OCI-LY7 (cell line): ENCODE results near the gene UVRAG.

Experiments used
- EZH2phosphoT487 ChIP-seq: fragments of 200-600 bp; sonication (generic); IDR thresholded peaks from 2 replicates; pipeline ENCODE4 v1.6.1; 2018; ENCODE audit warnings: low read depth, borderline replicate concordance, mild to moderate bottlenecking, mixed run types, antibody characterized with exemption, low read length, moderate library complexity, mixed read lengths
- TF ChIP-seq, protein P1 (sequence below): fragments of 200-600 bp; sonication (generic); conservative IDR thresholded peaks from 2 replicates; pipeline ENCODE4 v1.5.1; 2014; ENCODE audit warnings: mild to moderate bottlenecking, antibody characterized with exemption, low read length, moderate library complexity, mixed read lengths

DNA sequence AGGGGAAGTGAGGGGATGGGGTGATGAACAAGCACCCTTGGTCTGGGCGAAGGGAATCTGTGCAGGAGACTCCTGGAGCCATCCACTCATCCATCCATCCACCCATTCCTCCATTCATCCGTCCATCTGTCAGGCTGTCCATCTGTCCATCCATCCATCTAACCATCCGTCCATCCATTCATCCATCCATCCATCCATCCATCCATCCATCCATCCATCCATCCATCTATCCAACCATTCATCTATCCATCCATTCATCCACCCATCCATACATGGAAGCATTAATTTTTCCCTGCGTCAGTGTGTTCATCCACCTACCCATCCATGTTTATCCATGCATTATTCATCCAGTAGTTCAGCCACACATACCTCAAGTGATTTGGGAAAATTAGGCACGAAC, 359.3 kb downstream of the UVRAG start:
- TF ChIP-seq, protein P1, sequence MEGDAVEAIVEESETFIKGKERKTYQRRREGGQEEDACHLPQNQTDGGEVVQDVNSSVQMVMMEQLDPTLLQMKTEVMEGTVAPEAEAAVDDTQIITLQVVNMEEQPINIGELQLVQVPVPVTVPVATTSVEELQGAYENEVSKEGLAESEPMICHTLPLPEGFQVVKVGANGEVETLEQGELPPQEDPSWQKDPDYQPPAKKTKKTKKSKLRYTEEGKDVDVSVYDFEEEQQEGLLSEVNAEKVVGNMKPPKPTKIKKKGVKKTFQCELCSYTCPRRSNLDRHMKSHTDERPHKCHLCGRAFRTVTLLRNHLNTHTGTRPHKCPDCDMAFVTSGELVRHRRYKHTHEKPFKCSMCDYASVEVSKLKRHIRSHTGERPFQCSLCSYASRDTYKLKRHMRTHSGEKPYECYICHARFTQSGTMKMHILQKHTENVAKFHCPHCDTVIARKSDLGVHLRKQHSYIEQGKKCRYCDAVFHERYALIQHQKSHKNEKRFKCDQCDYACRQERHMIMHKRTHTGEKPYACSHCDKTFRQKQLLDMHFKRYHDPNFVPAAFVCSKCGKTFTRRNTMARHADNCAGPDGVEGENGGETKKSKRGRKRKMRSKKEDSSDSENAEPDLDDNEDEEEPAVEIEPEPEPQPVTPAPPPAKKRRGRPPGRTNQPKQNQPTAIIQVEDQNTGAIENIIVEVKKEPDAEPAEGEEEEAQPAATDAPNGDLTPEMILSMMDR = no peak
- TF ChIP-seq EZH2phosphoT487 = no peak
